Superior temporal gyrus (tissue), 1 donor: ENCODE results near the gene PIK3R2.
"Not testable (repeated sequence)": the region's sequence is repeated elsewhere in the genome, so short reads cannot be mapped to it uniquely, and the experiment has no call there.

Experiments
- DNase-seq: peaks from one replicate; pipeline ENCODE4 v3.0.0-alpha.2; 2016; ENCODE audit errors: extremely low spot score

The PIK3R2 gene

DNA sequence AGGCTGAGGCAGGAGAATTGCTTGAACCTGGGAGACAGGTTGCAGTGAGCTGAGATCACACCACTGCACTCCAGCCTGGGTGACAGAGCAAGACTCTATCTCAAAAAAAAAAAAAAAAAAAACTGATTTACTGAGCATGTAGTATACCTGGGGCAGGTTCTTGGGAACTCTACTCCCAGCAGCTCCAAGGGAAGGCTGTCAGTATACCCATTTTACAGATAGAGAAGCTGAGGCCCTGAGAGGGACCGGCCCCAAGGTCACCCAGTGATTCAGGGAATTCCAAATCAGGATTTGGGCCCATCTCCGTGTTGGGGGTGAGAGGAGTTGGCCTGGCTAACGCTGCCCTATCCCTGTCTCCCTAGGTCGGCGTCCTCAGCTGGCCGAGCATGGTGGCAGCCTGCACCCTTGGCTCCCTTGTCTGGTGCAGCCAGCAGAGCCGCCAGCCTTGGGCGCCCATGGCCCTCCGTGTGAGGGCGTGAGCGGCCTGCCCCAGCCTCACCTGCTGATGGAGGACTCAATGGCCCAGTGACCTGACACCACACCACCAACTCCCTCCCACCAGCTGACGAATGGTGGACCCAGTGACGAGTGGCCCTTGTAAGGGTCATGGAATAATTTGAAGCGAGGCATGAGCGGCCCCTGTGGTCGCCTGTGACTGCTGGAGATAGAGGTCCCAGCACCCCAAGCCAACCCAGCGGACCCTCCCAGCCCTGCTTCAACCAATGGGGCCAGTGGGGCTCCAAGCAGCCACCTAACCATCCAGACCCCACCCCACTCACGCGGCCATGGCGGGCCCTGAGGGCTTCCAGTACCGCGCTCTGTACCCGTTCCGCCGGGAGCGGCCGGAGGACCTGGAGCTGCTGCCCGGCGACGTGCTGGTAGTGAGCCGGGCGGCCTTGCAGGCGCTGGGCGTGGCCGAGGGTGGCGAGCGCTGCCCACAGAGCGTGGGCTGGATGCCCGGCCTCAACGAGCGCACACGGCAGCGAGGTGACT, 2.4 kb downstream of the PIK3R2 start:
- DNase-seq = no peak

DNA sequence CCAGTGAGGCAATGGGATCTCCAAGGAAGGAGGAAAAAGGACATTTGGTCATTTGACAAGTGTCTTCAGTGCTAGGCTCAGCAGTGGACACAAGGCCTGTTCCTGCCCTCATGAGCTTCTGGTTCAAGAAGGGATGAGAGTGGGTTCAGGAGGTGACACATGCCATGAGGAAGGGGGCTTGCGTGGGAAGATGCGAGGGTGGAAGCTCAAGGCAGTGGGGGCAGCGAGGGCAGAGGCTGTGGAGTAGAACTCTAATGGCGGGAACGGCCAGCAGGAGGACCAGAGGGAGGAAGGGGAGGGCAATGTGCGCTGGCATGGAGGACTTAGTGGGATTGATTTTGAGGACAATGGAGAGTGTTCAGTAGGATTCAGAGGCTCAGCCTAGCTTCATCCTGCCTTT, 3.3 kb downstream of the PIK3R2 start:
- DNase-seq = no peak

DNA sequence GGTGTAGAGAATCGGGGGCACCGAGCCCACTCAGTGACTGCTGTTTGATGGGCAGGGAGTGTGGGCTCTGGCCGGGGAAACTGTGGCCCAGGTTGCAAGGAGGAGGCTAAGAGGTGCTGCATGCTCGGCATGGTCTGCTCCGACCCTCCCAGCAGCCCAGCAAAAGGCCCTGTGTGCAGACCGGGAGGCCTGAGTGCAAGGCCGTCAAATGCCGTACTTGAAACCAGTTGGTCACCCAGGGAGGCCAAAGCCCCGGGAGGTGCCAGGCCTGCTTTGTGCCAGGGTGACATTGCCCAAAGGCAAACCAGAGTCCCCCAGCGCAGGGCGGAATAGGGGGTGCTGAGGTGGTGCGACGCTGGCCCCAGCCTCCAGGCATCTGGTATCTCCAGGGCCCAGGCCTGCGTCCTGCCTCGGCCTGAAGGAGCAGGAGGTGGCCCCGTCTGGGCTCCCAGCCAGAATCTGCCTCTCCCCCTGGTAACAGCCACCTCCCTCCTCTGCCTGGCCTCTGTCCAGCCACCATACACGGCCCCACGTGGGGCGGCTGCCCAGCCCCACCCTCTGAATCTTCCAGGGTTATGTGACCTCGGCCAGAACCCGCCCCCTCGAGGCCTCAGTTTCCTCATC, 4.0 kb downstream of the PIK3R2 start:
- DNase-seq = peak; percentile 60

DNA sequence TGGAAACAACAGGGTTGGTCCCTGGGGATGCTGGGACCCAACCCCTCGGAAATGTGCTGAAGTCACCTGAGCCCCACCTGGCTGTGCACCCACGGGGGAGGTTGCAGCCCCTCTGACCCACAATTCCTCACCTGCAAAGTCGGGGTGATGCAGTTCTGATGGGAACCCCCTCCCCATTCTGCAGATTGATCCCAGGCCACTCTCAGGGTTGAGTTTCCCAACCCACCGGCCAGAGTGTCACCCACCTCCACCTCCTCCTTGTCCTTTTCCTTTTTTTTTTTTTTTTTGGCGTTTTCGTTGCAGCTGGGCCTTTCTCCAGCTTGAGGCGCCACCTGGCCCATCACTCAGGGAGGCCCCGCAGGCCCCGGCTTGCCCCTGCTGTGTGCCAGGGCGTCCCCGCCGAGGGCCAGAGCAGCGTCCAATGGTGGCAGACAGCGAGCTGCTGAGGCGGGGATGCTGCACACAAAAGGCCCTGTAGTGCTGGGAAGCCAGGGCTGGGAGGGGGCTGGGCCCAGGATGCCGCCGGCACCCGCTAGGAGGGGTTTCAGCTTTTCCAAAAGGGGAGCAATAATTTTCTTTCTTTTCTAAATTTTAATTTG, 4.6 kb downstream of the PIK3R2 start:
- DNase-seq = peak; percentile 79

DNA sequence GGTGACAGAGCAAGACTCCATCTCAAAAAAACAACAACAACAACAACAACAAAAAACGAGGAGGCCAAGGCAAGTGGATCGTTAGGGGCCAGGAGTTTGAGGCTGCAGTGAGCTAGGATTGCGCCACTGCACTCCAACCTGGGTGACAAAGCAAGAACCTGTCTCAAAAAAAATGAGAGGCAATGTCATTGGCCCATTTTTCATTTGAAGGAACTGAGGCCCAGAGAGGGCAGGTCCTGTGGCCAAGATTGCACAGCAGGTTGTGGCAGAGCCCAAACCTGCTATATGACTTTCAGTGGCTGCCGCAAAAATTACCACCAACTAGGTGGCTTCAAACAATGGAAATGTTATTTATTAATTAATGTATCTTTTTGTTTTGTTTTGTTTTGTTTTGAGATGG, 5.5 kb downstream of the PIK3R2 start:
- no peak for DNase-seq

DNA sequence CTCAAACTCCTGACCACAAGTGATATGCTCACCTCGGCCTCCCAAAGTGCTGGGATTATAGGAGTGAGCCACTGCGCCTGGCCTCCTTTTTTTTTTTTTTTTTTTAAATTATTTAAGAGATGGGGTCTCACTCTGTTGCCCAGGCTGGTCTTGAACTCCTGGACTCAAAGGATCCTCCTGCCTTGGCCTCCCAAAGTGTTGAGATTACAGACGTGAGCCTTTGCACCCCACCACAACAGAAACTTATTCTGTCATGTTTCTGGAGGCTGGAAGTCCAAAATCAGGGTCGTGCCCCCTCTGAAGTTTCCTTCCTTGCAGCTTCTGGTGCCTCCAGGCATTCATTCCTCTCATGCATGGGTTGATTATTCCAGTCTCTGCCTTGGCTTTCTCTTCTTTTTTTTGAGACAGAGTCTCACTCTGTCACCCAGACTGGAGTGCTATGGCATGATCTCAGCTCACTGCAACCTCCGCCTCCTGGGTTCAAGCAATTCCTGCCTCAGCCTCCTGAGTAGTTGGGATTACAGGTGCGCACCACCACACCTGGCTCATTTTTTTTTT, 6.2 kb downstream of the PIK3R2 start:
- DNase-seq = not testable (repeated sequence)

DNA sequence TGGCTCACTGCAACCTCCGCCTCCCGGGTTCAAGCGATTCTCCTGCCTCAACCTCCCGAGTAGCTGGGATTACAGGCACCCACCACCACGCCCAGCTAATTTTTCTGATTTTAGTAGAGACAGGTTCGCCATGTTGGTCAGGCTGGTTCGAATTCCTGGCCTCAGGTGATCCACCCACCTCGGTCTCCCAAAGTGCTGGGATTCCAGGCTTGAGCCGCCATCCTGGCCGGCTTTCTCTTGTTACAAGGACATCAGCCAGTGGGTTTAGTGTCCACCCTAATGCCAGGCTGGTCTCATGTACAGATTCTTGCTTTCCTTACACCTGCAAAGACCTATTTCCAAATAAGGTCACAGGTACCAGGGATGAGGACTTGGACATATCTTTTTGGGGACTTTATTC, 6.8 kb downstream of the PIK3R2 start:
- no peak for DNase-seq

DNA sequence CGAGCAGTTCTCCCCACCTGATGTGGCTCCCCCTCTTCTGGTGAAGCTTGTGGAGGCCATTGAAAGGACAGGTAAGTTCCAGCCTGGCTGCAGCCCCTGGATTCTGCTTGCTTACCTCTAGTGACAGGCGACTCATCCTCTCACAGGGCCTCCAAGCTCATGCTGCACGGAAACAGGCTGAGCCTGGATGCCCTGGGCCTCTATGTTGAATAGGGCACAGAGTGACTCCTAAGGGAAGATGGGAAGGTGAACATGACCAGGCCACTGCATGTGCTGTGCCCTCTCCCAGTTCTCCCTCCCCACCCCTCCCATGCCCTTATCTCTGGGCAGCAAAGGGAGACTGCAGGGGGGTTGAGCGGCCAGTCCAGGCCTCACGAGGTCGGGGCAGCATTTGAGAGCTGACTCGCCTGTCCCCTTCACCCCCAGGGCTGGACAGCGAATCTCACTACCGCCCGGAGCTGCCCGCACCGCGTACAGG, 7.6 kb downstream of the PIK3R2 start:
- DNase-seq = no peak

DNA sequence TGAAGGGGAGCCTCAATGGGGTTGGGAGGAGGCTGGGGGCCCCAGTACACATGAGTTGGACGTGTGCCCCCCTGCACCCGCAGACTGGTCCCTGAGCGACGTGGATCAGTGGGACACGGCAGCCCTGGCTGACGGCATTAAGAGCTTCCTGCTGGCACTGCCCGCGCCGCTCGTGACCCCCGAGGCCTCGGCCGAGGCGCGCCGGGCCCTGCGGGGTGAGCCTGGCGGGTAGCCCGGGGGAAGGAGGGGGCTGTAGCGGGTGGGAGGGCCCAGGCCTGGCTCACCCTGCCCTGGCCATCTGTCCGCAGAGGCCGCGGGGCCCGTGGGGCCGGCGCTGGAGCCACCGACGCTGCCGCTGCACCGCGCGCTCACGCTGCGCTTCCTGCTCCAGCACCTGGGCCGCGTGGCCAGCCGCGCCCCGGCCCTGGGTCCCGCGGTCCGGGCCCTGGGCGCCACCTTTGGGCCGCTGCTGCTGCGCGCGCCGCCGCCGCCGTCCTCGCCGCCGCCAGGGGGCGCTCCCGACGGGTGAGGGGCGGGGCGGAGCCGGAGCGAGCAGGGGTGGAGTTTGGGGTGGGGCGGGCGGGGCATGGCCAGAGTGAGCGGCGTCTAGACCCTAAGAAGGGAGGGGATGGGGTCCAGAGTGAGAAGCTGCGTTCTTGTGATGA, 8.1 kb downstream of the PIK3R2 start:
- DNase-seq = peak; percentile 67

DNA sequence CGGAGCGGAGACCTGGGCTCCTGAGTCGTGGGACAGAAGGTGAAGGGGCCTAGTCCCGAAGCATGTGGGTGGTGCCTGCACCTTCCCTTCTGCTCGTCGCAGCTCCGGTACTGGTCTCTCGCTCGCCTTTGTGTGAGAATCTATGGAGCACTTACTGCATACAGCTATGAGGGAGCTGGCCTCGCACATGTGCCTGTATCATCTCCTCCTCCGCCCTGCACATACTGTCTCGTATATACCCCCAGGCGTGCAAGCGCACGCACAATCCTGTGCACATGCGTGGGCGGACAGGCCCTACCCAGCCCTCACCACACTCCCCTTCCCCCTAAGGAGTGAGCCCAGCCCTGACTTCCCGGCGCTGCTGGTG, 8.7 kb downstream of the PIK3R2 start:
- DNase-seq = no peak

DNA sequence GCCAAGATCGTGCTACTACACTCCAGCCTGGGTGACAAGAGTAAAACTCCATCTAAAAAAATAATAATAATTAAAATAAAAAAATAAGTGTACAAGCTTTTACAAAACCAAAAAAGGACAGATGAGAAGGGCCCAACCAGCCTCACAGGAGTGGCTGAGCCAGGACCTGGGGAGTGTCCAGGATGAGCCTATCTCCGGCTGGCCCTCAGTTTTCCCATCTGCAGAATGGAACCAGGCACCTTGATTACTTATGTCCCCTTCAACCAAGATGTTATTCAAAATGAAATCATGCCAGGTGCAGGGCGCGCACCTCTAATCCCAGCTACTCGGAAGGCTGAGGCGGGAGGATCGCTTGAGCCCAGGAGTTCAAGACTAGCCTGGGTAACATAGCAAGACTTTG, 11.1 kb downstream of the PIK3R2 start:
- no peak for DNase-seq

DNA sequence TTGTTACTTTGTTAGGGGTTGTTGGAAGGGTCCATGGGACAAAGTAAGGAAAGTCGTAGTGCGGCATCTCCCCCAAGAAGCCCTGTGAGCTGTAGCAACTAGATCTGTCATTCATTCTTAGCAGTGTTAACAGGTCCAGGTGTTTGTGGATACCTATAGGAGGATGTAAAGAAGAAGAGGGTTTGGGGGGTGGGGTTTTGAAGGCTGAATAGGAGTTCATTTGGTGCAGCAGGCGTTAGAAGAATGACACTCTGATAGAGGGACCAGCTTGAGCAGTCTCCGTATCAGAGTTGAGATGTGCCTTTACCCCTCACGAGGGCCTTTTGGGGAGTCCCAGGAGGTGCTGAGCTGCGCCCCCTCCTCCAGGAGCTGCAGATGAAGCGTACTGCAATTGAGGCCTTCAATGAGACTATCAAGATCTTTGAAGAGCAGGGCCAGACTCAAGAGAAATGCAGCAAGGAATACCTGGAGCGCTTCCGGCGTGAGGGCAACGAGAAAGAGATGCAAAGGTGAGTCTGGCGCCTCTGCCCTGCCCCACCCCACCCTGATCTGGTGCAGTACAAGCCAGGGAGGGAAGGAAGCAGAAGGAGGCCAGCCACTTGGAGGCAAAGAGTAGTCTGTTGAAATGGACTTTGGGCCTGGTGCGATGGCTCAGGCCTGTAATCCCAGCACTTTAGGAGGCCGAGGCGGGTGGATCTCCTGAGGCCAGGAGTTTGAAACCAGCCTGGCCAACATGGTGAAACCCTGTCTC, 13.0 kb downstream of the PIK3R2 start:
- DNase-seq = no peak

DNA sequence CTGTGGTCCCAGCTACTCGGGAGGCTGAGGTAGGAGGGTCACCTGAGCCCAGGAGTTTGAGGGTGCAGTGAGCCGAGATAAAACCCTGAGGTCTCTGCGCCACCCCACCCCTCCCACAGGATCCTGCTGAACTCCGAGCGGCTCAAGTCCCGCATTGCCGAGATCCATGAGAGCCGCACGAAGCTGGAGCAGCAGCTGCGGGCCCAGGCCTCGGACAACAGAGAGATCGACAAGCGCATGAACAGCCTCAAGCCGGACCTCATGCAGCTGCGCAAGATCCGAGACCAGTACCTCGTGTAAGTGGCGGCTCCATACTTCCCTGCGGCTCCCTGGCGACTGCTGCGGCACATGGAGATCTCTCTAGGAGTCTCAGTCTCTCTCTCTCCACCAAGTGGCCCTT, 14.0 kb downstream of the PIK3R2 start:
- no peak for DNase-seq

DNA sequence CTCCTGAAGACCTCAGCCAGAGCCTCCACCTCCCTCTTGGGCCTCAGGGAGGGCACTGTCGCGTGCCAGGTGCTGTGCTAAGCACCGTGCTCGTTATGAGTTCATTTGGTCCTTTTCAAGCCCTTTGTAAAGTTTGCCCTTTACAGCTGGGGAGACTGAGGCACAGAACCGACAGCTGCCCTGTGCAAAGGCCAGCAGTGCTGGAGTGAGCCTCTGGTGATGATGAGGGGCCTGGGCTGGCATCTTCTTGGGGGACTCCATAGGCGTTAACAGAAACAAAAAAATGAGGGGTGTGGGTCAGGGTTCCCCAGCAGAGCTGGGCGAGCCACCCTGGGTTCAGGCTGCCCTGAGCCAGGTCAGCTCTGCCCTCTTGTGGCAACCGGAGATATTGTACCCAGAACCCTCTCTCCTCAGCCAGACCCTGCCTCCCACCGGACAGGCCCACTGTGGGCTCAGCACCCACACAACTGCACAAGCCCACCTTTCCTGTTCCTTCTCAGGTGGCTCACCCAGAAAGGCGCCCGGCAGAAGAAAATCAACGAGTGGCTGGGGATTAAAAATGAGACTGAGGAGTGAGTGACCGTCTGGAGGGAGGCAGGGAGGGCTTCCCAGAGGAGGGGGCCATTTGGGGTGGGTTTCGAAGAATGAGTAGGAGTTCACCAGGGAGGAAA, 15.1 kb downstream of the PIK3R2 start:
- DNase-seq = no peak

DNA sequence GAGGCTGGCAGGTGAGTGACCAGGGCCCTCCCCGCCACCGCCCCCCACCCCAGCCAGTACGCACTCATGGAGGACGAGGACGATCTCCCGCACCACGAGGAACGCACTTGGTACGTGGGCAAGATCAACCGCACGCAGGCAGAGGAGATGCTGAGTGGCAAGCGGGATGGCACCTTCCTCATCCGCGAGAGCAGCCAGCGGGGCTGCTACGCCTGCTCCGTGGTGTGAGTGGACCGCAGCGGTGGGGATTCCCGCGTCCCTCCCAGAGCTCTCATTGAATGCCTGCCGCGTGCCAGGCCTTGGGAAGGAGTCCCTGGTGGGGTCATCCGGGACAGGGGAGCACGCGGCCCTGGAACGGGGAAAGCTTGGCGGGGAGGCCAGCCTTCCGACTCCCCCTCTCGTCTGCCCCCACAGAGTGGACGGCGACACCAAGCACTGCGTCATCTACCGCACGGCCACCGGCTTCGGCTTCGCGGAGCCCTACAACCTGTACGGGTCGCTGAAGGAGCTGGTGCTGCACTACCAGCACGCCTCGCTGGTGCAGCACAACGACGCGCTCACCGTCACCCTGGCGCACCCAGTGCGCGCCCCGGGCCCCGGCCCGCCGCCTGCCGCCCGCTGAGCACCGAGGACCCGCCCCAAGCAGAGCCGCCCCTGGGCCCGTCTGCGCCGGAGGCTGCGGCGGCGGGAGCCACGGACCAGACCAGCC, 15.9 kb downstream of the PIK3R2 start:
- DNase-seq = no peak

DNA sequence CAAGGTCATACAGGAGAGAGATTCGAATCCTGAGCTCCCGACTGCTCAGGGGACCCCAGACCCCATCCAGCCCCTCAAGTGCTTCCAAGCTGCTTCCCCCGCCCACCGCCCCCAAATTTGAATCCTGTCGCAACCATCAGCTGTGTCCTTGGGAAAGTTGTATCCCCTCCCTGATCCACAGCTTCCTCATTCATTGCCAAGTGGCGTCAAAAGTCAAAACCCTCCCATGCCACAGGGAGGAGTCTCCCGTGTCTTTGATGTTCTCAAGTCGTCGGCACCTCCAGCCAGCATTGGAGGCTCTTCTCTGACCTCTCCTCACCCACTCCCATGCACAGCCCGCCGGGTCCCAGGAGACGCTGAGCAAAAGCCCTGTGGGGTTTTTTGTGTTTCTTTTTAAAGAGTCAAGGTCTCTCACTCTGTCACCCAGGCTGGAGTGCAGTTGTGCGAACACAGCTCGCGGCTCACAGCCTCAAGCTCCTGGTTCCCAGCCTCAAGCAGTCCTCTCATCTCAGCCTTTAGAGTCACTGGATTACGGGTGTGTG, 17.8 kb downstream of the PIK3R2 start:
- no peak for DNase-seq

DNA sequence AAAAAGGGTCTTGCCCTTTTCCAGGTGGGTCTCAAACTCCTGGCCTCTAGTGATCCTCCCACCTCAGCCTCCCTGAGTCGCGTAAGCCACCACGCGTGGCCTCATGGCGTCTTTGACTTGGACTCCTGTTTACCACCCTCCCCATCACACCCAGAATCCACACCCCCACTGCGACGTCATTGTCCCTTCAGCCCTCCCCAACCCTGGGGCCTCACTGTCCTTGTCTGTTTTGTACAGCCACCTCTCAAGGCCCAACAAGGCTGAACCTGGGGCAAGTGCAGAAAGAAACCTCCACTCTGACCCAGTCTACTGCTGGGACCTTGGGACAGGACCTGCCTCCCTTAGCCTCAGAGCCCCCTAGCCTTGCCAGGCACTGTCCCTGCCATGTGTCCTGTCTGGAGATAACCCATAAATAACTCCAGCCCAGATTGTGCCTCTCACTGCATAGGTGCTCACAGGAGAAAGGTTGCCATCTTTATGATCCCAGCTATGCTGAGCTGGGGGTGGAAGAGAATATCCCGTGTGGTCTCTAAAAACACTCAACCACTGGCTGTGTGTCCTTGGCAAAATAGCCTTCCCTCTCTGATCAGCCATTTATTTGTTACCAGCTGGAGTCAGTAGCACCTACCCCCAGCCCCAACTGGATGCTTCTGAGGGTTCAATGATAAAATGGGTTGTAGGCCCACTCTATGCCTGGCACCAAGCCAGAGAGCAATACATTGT, 18.8 kb downstream of the PIK3R2 start:
- DNase-seq = no peak

DNA sequence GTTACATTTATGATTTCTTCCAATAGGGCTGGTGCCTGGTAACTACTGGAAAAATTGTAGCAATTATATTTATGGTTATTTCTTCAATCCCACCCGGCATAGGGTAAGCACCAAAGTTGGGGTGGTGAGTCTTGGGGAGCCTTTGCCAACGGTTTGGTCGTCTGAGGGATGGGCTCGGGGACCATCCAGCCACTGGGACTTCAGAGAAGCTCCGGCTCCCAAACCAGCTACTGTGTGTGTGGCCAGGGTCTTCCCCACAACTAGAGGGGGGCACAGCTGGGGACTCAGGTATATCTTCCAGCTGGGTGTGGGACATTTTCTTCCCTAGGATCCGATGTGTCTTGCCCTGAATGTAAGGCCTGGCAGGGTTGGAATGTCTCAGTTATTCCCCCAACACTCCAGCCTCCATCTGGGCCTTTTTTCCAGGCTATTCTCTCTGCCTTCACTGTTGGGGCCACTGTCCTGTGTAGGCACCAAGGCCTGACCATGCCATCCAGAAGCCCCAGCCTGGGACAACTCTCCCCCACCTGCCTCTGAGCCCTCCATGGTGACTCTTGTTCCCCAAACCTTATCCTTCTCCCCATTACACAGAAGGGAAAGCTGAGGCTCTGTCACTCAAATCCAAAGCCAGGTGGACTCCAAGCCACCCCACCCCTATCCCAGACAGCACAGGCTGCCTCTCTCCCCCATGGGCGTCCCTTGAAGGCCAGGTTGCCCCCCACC, 19.5 kb downstream of the PIK3R2 start:
- DNase-seq = no peak
